ENCODE results near the gene KRT13.

KRT13 gene

GRCh38 chr17:41537614-41537954 is 32.2 kb upstream of the KRT13 start:
- no peak for DNase-seq (ENCODE audit: low spot score)

GRCh38 chr17:41536741-41537613 is 31.6 kb upstream of the KRT13 start:
- no peak for DNase-seq (ENCODE audit: low spot score)

- DNase-seq (ENCODE audit: low spot score) = no peak
Measured at GRCh38 chr17:41535764-41536481, 30.5 kb upstream of the KRT13 start.

- DNase-seq (ENCODE audit: low spot score) = peak; percentile 13
Measured at GRCh38 chr17:41534899-41535546, 29.6 kb upstream of the KRT13 start.

- no peak for DNase-seq (ENCODE audit: low spot score)
Measured at GRCh38 chr17:41533613-41534012, 28.2 kb upstream of the KRT13 start.

GRCh38 chr17:41532947-41533570 is 27.6 kb upstream of the KRT13 start:
- DNase-seq (ENCODE audit: low spot score) = no peak

GRCh38 chr17:41531993-41532392 is 26.6 kb upstream of the KRT13 start:
- DNase-seq (ENCODE audit: low spot score) = no peak

- no peak for DNase-seq (ENCODE audit: low spot score)
Measured at GRCh38 chr17:41530062-41531048, 24.9 kb upstream of the KRT13 start.

- DNase-seq (ENCODE audit: low spot score) = no peak
Measured at GRCh38 chr17:41529491-41529915, 24.1 kb upstream of the KRT13 start.

GRCh38 chr17:41528959-41529353 is 23.5 kb upstream of the KRT13 start:
- no peak for DNase-seq (ENCODE audit: low spot score)

- no peak for DNase-seq (ENCODE audit: low spot score)
Measured at GRCh38 chr17:41527063-41528023, 21.9 kb upstream of the KRT13 start.

GRCh38 chr17:41524261-41524660 is 18.8 kb upstream of the KRT13 start:
- no peak for DNase-seq (ENCODE audit: low spot score)

GRCh38 chr17:41523787-41524186 is 18.4 kb upstream of the KRT13 start:
- no peak for DNase-seq (ENCODE audit: low spot score)

GRCh38 chr17:41523225-41523593 is 17.8 kb upstream of the KRT13 start:
- DNase-seq (ENCODE audit: low spot score) = no peak

- no peak for DNase-seq (ENCODE audit: low spot score)
Measured at GRCh38 chr17:41522301-41523224, 17.2 kb upstream of the KRT13 start.

- DNase-seq (ENCODE audit: low spot score) = no peak
Measured at GRCh38 chr17:41521574-41522261, 16.3 kb upstream of the KRT13 start.

- DNase-seq (ENCODE audit: low spot score) = no peak
Measured at GRCh38 chr17:41520821-41521521, 15.6 kb upstream of the KRT13 start.

Measured in NAMALWA (cell line).